ENCODE measurements around the gene FAM171A2.

Gene FAM171A2

GRCh38 chr17:44308865-44309264, 54.8 kb downstream of the FAM171A2 start:
- H4K91ac ChIP-seq (ENCODE audit: low read depth, low read length), result no peak overlapping the region
- H3K14ac ChIP-seq (ENCODE audit: low read length), result no peak overlapping the region
- peaks cover 3% of the 10 kb centered on the region for H3K9me3 ChIP-seq (ENCODE audit: insufficient read depth, low read depth, low read length)
- no peak overlapping the region for H3K4ac ChIP-seq (ENCODE audit: low read depth, low read length)
- H3K4me2 ChIP-seq (ENCODE audit: low read length), result peak overlapping the region; percentile 46
- H3K36me3 ChIP-seq (ENCODE audit: control insufficient read depth in 1 of 2, insufficient read depth in 2 of 2, low read length in 2 of 2), result no peaks in the 10 kb centered on the region
- no peak overlapping the region for H2BK5ac ChIP-seq (ENCODE audit: low read depth, low read length, poor library complexity)
- no peak overlapping the region for H3K27ac ChIP-seq (ENCODE audit: low read depth, low read length)
- H2BK12ac ChIP-seq (ENCODE audit: low read length), result no peak overlapping the region
- H2AFZ ChIP-seq (ENCODE audit: insufficient read depth, low read length, poor library complexity), result no peak overlapping the region
- H2BK120ac ChIP-seq (ENCODE audit: insufficient read depth, low read length, poor library complexity), result no peak overlapping the region
- H3K4me3 ChIP-seq (ENCODE audit: low read depth, low read length), result no peak overlapping the region
- H3K4me1 ChIP-seq (ENCODE audit: control insufficient read depth in 1 of 2, insufficient read depth in 2 of 2, low read length in 2 of 2), result peaks cover 7 to 9% of the 10 kb centered on the region in 2 experiments
- H3K23ac ChIP-seq (ENCODE audit: low read length), result no peak overlapping the region
- no peaks in the 10 kb centered on the region for H3K27me3 ChIP-seq (ENCODE audit: insufficient read depth, low read length)
- H3K79me1 ChIP-seq (ENCODE audit: low read length), result no peaks in the 10 kb centered on the region
- no peak for DNase-seq
- WGBS (ENCODE audit: extremely low coverage, insufficient coverage, insufficient read length), result no CpG with 5 or more reads among the region's 15 CpGs
- no peak overlapping the region for H3K18ac ChIP-seq (ENCODE audit: low read length)
- no peaks in the 10 kb centered on the region for H3K79me2 ChIP-seq (ENCODE audit: control insufficient read depth, insufficient read depth, low read length, poor library complexity)
- H3K9ac ChIP-seq (ENCODE audit: low read length), result no peak overlapping the region
- H4K12ac ChIP-seq (ENCODE audit: low read depth, low read length), result no peak overlapping the region
- H4K8ac ChIP-seq (ENCODE audit: low read depth, low read length), result no peak overlapping the region
- H2AK5ac ChIP-seq (ENCODE audit: low read length), result no peak overlapping the region

DNA sequence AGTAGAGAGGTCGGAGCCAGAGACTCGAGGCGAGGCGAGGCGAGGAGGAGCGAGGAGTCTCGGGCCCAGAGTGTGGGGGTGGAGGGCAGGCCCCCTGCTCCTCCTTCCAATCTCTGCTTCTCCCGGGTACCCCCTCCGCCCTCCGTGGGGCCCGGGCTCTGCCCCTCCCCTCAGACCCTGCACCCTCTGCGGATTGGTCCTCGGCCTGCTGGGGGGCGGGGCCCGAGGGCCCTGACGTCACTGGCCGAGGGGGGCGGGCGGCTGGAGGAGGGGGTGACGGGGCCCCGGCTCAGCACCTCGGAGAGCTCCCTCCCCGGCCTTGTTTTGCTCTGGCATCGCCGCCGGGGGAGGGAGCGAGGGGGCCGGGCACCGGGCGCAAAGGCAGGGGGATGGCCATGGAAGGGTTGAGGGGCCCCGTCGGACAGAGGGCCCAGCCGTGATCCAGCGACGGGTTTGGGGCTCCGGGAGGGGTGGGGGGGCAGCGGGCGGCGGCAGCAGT, 55.3 kb downstream of the FAM171A2 start, which contains the start of gene RUNDC3A:
Gene RUNDC3A, plus strand, starts transcription at position 282 of the 499 bp plus-strand sequence. CDS start 232 bp downstream, outside the sequence.
- H3K23ac ChIP-seq (ENCODE audit: low read length), result no peak within 1 kb of the TSS
- H3K14ac ChIP-seq (ENCODE audit: low read length), result no peak within 1 kb of the TSS
- H2AFZ ChIP-seq (ENCODE audit: insufficient read depth, low read length, poor library complexity), result no peak within 1 kb of the TSS
- H3K27ac ChIP-seq (ENCODE audit: low read depth, low read length), result no peak within 1 kb of the TSS
- no peak within 1 kb of the TSS for H2BK5ac ChIP-seq (ENCODE audit: low read depth, low read length, poor library complexity)
- no peak within 1 kb of the TSS for H2AK5ac ChIP-seq (ENCODE audit: low read length)
- H3K79me1 ChIP-seq (ENCODE audit: low read length), result no peaks in the 10 kb centered on the region
- H4K91ac ChIP-seq (ENCODE audit: low read depth, low read length), result no peak within 1 kb of the TSS
- no peaks in the 10 kb centered on the region for H3K36me3 ChIP-seq (ENCODE audit: control insufficient read depth in 1 of 2, insufficient read depth in 2 of 2, low read length in 2 of 2)
- peaks cover 7 to 9% of the 10 kb centered on the region in 2 experiments for H3K4me1 ChIP-seq (ENCODE audit: control insufficient read depth in 1 of 2, insufficient read depth in 2 of 2, low read length in 2 of 2)
- no peak within 1 kb of the TSS for H3K4ac ChIP-seq (ENCODE audit: low read depth, low read length)
- no peak within 1 kb of the TSS for H3K9ac ChIP-seq (ENCODE audit: low read length)
- no peak within 1 kb of the TSS for H4K8ac ChIP-seq (ENCODE audit: low read depth, low read length)
- no peak within 1 kb of the TSS for H3K18ac ChIP-seq (ENCODE audit: low read length)
- peaks cover 3% of the 10 kb centered on the region for H3K9me3 ChIP-seq (ENCODE audit: insufficient read depth, low read depth, low read length)
- no peaks in the 10 kb centered on the region for H3K79me2 ChIP-seq (ENCODE audit: control insufficient read depth, insufficient read depth, low read length, poor library complexity)
- no peak within 1 kb of the TSS for H2BK120ac ChIP-seq (ENCODE audit: insufficient read depth, low read length, poor library complexity)
- peak within 1 kb of the TSS; percentile 71 for H3K4me3 ChIP-seq (ENCODE audit: low read depth, low read length)
- peak within 1 kb of the TSS; percentile 94 for H3K4me2 ChIP-seq (ENCODE audit: low read length)
- no peak within 1 kb of the TSS for H4K12ac ChIP-seq (ENCODE audit: low read depth, low read length)
- WGBS (ENCODE audit: extremely low coverage, insufficient coverage, insufficient read length), result no CpG with 5 or more reads among the region's 39 CpGs
- no peak within 1 kb of the TSS for H2BK12ac ChIP-seq (ENCODE audit: low read length)
- DNase-seq, result peak; percentile 42 to 63
- no peaks in the 10 kb centered on the region for H3K27me3 ChIP-seq (ENCODE audit: insufficient read depth, low read length)

GRCh38 chr17:44307387-44308186, 56.1 kb downstream of the FAM171A2 start:
- Histone ChIP-seq H2AK5ac (ENCODE audit: low read length) (no peak overlapping the region), H3K18ac (ENCODE audit: low read length) (no peak overlapping the region), H3K27me3 (ENCODE audit: insufficient read depth, low read length) (no peaks in the 10 kb centered on the region), H3K4me2 (ENCODE audit: low read length) (peak overlapping the region; percentile 94), H3K23ac (ENCODE audit: low read length) (no peak overlapping the region), H3K79me1 (ENCODE audit: low read length) (no peaks in the 10 kb centered on the region), H2AFZ (ENCODE audit: insufficient read depth, low read length, poor library complexity) (no peak overlapping the region), H2BK12ac (ENCODE audit: low read length) (no peak overlapping the region), H4K12ac (ENCODE audit: low read depth, low read length) (no peak overlapping the region), H4K91ac (ENCODE audit: low read depth, low read length) (no peak overlapping the region), H3K4me1 (ENCODE audit: control insufficient read depth in 1 of 2, insufficient read depth in 2 of 2, low read length in 2 of 2) (peaks cover 7 to 9% of the 10 kb centered on the region in 2 experiments), H3K14ac (ENCODE audit: low read length) (no peak overlapping the region), H3K4me3 (ENCODE audit: low read depth, low read length) (no peak overlapping the region), H3K4ac (ENCODE audit: low read depth, low read length) (no peak overlapping the region), H3K36me3 (ENCODE audit: control insufficient read depth in 1 of 2, insufficient read depth in 2 of 2, low read length in 2 of 2) (no peaks in the 10 kb centered on the region), H2BK120ac (ENCODE audit: insufficient read depth, low read length, poor library complexity) (no peak overlapping the region), H3K9ac (ENCODE audit: low read length) (no peak overlapping the region), H3K79me2 (ENCODE audit: control insufficient read depth, insufficient read depth, low read length, poor library complexity) (no peaks in the 10 kb centered on the region), H3K27ac (ENCODE audit: low read depth, low read length) (no peak overlapping the region), H2BK5ac (ENCODE audit: low read depth, low read length, poor library complexity) (no peak overlapping the region), H3K9me3 (ENCODE audit: insufficient read depth, low read depth, low read length) (peaks cover 3% of the 10 kb centered on the region), H4K8ac (ENCODE audit: low read depth, low read length) (no peak overlapping the region)
- peak; percentile 18 to 52 for DNase-seq
- no CpG with 5 or more reads among the region's 26 CpGs for WGBS (ENCODE audit: extremely low coverage, insufficient coverage, insufficient read length)

DNA sequence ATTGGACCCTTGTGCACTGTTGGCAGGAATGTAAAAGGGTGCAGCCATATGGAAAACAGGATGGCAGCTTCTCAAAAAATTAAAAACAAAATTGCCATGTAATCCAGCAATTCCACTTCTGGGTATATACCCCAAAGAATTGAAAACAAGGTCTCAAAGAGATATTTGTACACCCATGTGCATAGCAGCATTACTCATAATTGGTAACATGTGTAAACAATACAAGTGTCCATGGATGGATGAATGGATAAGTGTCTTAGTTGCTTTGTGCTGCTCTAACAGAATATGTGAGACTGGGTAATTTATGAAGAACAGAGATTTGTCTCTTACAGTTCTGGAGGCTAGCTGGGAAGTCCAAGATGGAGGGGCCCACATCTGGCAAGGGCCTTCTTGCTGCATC, 59.0 kb downstream of the FAM171A2 start:
- no peak for DNase-seq
- Histone ChIP-seq H3K36me3 (ENCODE audit: control insufficient read depth in 1 of 2, insufficient read depth in 2 of 2, low read length in 2 of 2) (no peaks in the 10 kb centered on the region), H3K9ac (ENCODE audit: low read length) (no peak overlapping the region), H3K9me3 (ENCODE audit: insufficient read depth, low read depth, low read length) (no peaks in the 10 kb centered on the region), H3K4me3 (ENCODE audit: low read depth, low read length) (no peak overlapping the region), H4K91ac (ENCODE audit: low read depth, low read length) (no peak overlapping the region), H2AFZ (ENCODE audit: insufficient read depth, low read length, poor library complexity) (no peak overlapping the region), H3K79me2 (ENCODE audit: control insufficient read depth, insufficient read depth, low read length, poor library complexity) (no peaks in the 10 kb centered on the region), H2BK120ac (ENCODE audit: insufficient read depth, low read length, poor library complexity) (no peak overlapping the region), H3K79me1 (ENCODE audit: low read length) (no peaks in the 10 kb centered on the region), H2AK5ac (ENCODE audit: low read length) (no peak overlapping the region), H3K14ac (ENCODE audit: low read length) (no peak overlapping the region), H3K23ac (ENCODE audit: low read length) (no peak overlapping the region), H3K27me3 (ENCODE audit: insufficient read depth, low read length) (no peaks in the 10 kb centered on the region), H4K12ac (ENCODE audit: low read depth, low read length) (no peak overlapping the region), H3K4ac (ENCODE audit: low read depth, low read length) (no peak overlapping the region), H3K27ac (ENCODE audit: low read depth, low read length) (no peak overlapping the region), H3K4me2 (ENCODE audit: low read length) (no peak overlapping the region), H4K8ac (ENCODE audit: low read depth, low read length) (no peak overlapping the region), H3K18ac (ENCODE audit: low read length) (no peak overlapping the region), H3K4me1 (ENCODE audit: control insufficient read depth in 1 of 2, insufficient read depth in 2 of 2, low read length in 2 of 2) (peaks cover 7 to 9% of the 10 kb centered on the region in 2 experiments), H2BK12ac (ENCODE audit: low read length) (no peak overlapping the region), H2BK5ac (ENCODE audit: low read depth, low read length, poor library complexity) (no peak overlapping the region)
